H9 (cell line): ENCODE data around the gene STOX2. TPM values are rescaled to one million over a fixed set of nuclear protein-coding genes. Genes with fewer than 3 reads are reported as not detected.

Source experiments
- DNase-seq: peaks from one replicate; pipeline ENCODE4 v3.0.0-alpha.2; 2017
- H2AFZ ChIP-seq: one replicate; pipeline ENCODE4 v1.6.1; 2013; ENCODE audit warnings: mild to moderate bottlenecking, low read length, control low read depth, moderate library complexity
- H2AK5ac ChIP-seq: 2 replicates; pipeline ENCODE4 v1.6.1; 2013; ENCODE audit warnings: low read length, control low read depth, mixed read lengths; ENCODE audit not compliant: insufficient read length
- H2BK120ac ChIP-seq: one replicate; pipeline ENCODE4 v1.6.1; 2013; ENCODE audit warnings: low read depth, mild to moderate bottlenecking, low read length, control low read depth, inconsistent platforms; ENCODE audit not compliant: poor library complexity, severe bottlenecking
- H2BK12ac ChIP-seq: 2 replicates; pipeline ENCODE4 v1.6.1; 2013; ENCODE audit warnings: low read length, control low read depth, mixed read lengths, low read depth; ENCODE audit not compliant: insufficient read length
- H2BK15ac ChIP-seq: 2 replicates; pipeline ENCODE4 v1.6.1; 2013; ENCODE audit warnings: low read depth, low read length, control low read depth
- H2BK20ac ChIP-seq: one replicate; pipeline ENCODE4 v1.6.1; 2013; ENCODE audit warnings: low read depth, mild to moderate bottlenecking, low read length, control low read depth, inconsistent platforms; ENCODE audit not compliant: poor library complexity, severe bottlenecking
- H2BK5ac ChIP-seq: 2 replicates; pipeline ENCODE4 v1.6.1; 2013; ENCODE audit warnings: low read length, control low read depth, mixed read lengths; ENCODE audit not compliant: insufficient read length
- H3K14ac ChIP-seq: 2 replicates; pipeline ENCODE4 v1.6.1; 2013; ENCODE audit warnings: low read length, control low read depth; ENCODE audit not compliant: insufficient read depth
- H3K18ac ChIP-seq: 2 replicates; pipeline ENCODE4 v1.6.1; 2013; ENCODE audit warnings: low read depth, mild to moderate bottlenecking, mixed read lengths, low read length, control low read depth; ENCODE audit not compliant: insufficient read length
- H3K23ac ChIP-seq: 2 replicates; pipeline ENCODE4 v1.6.1; 2013; ENCODE audit warnings: low read length, control low read depth, mixed read lengths, low read depth; ENCODE audit not compliant: insufficient read length
- H3K23me2 ChIP-seq: 2 replicates; pipeline ENCODE4 v1.6.1; 2013; ENCODE audit warnings: low read depth, mild to moderate bottlenecking, mixed read lengths, low read length, control low read depth; ENCODE audit not compliant: insufficient read length, poor library complexity, severe bottlenecking
- H3K27ac ChIP-seq: 2 replicates; pipeline ENCODE4 v1.5.1; 2013; ENCODE audit warnings: low read length, control low read depth, mixed read lengths, low read depth; ENCODE audit not compliant: insufficient read length
- H3K27me3 ChIP-seq: 2 replicates; pipeline ENCODE4 v1.6.1; 2013; ENCODE audit warnings: low read length, control low read depth, inconsistent platforms; ENCODE audit not compliant: insufficient read depth
- H3K4ac ChIP-seq: 2 replicates; pipeline ENCODE4 v1.6.1; 2013; ENCODE audit warnings: low read depth, mild to moderate bottlenecking, control low read depth, inconsistent platforms, low read length, moderate library complexity
- H3K4me1 ChIP-seq: 2 replicates; pipeline ENCODE4 v1.6.1; 2013; ENCODE audit warnings: low read length, control low read depth, inconsistent platforms; ENCODE audit not compliant: insufficient read depth
- H3K4me2 ChIP-seq: 2 replicates; pipeline ENCODE4 v1.6.1; 2013; ENCODE audit warnings: low read length, control low read depth, mixed read lengths; ENCODE audit not compliant: insufficient read length, insufficient read depth
- H3K56ac ChIP-seq: 2 replicates; pipeline ENCODE4 v1.6.1; 2013; ENCODE audit warnings: low read depth, mild to moderate bottlenecking, mixed read lengths, low read length, control low read depth; ENCODE audit not compliant: insufficient read length
- H3K79me1 ChIP-seq: 2 replicates; pipeline ENCODE4 v1.6.1; 2013; ENCODE audit warnings: low read depth, mild to moderate bottlenecking, moderate library complexity, low read length, control low read depth, inconsistent platforms; ENCODE audit not compliant: insufficient read depth, poor library complexity, severe bottlenecking
- H3K79me2 ChIP-seq: 2 replicates; pipeline ENCODE4 v1.6.1; 2013; ENCODE audit warnings: low read length, control low read depth, inconsistent platforms; ENCODE audit not compliant: insufficient read depth
- H3K9ac ChIP-seq: 2 replicates; pipeline ENCODE4 v1.6.1; 2013; ENCODE audit warnings: low read length, control low read depth, mixed read lengths; ENCODE audit not compliant: insufficient read length; ENCODE audit errors: extremely low read depth
- H3K9me3 ChIP-seq: one replicate; pipeline ENCODE4 v1.6.1; 2013; ENCODE audit warnings: low read depth, low read length, inconsistent platforms; ENCODE audit not compliant: control insufficient read depth
- H3T11ph ChIP-seq: one replicate; pipeline ENCODE4 v1.6.1; 2013; ENCODE audit warnings: mild to moderate bottlenecking, low read length, control low read depth, inconsistent platforms
- H4K20me1 ChIP-seq: one replicate; pipeline ENCODE4 v1.6.1; 2013; ENCODE audit not compliant: control insufficient read depth, insufficient read length, insufficient read depth
- H4K5ac ChIP-seq: 2 replicates; pipeline ENCODE4 v1.6.1; 2013; ENCODE audit warnings: low read depth, mild to moderate bottlenecking, mixed read lengths, low read length, control low read depth; ENCODE audit not compliant: insufficient read length
- H4K8ac ChIP-seq: replicated peaks from 2 replicates; pipeline ENCODE4 v1.6.1; 2013; ENCODE audit warnings: low read length, control low read depth, mixed read lengths, low read depth; ENCODE audit not compliant: insufficient read length
- H4K91ac ChIP-seq: 2 replicates; pipeline ENCODE4 v1.6.1; 2013; ENCODE audit warnings: low read depth, mild to moderate bottlenecking, moderate library complexity, mixed read lengths, low read length, control low read depth; ENCODE audit not compliant: insufficient read length
- H3K27ac Mint-ChIP-seq, 3 experiments: 2 replicates in 2 of 3; 3 replicates in 1 of 3; pipeline ENCODE4 v1.8.0; 2020 to 2021; ENCODE audit warnings: mixed read lengths in 3 of 3, mild to moderate bottlenecking in 1 of 3, moderate library complexity in 1 of 3
- H3K27me3 Mint-ChIP-seq: 2 replicates; pipeline ENCODE4 v1.8.0; 2021; ENCODE audit warnings: low read depth, mild to moderate bottlenecking, moderate library complexity, mixed read lengths
- H3K36me3 Mint-ChIP-seq, 3 experiments: 2 replicates in 2 of 3; 3 replicates in 1 of 3; pipeline ENCODE4 v1.8.0; 2020 to 2021; ENCODE audit warnings: low read depth in 3 of 3, mixed read lengths in 3 of 3; ENCODE audit not compliant: insufficient read depth in 1 of 3
- H3K4me1 Mint-ChIP-seq, 2 experiments: 2 replicates each; pipeline ENCODE4 v1.8.0; 2020; ENCODE audit warnings: mixed read lengths in 2 of 2
- H3K4me3 Mint-ChIP-seq, 2 experiments: 2 replicates in 1 of 2; 3 replicates in 1 of 2; pipeline ENCODE4 v1.8.0; 2020 to 2021; ENCODE audit warnings: mild to moderate bottlenecking in 2 of 2, mixed read lengths in 2 of 2, moderate library complexity in 1 of 2
- H3K9me3 Mint-ChIP-seq, 2 experiments: 2 replicates in 1 of 2; 3 replicates in 1 of 2; pipeline ENCODE4 v1.8.0; 2020; ENCODE audit warnings: mild to moderate bottlenecking in 2 of 2, mixed read lengths in 2 of 2, moderate library complexity in 1 of 2
- CTCF ChIP-seq: fragments of 200-600 bp; sonication (generic); conservative IDR thresholded peaks from 3 replicates; pipeline ENCODE4 v1.8.0; 2021; ENCODE audit warnings: antibody characterized with exemption, mild to moderate bottlenecking
- WGBS: extraction: QIAGEN DNeasy Blood & Tissue Kit; methylation state at CpG from one replicate; pipeline ENCODE4 v1.1.7; 2013; ENCODE audit warnings: missing lambda C conversion rate, low lambda C conversion rate, mixed read lengths; ENCODE audit not compliant: insufficient read length; ENCODE audit errors: extremely low coverage; 5-methylcytosine and 5-hydroxymethylcytosine counted together
- total RNA-seq: library from RNA; stranded (reverse); gene quantifications from 2 replicates; pipeline ENCODE4 v1.2.1, GENCODE V29; 2021

STOX2 gene
- total RNA-seq, 1 experiment from 2014 or later = 28.2 TPM

GRCh38 chr4:184022679-184023383 is 117.7 kb downstream of the STOX2 start:
- no peaks in the 10 kb centered on the region for H3K9me3 Mint-ChIP-seq
- Histone ChIP-seq H3K27me3 (no peaks in the 10 kb centered on the region), H4K5ac (no peak overlapping the region), H3K9me3 (no peaks in the 10 kb centered on the region), H3K4me2 (no peak overlapping the region), H3K23ac (no peak overlapping the region), H4K20me1 (no peaks in the 10 kb centered on the region), H2AFZ (no peak overlapping the region), H3K27ac (no peak overlapping the region), H3K56ac (no peak overlapping the region), H2BK12ac (no peak overlapping the region), H3K18ac (no peak overlapping the region), H3K79me2 (no peaks in the 10 kb centered on the region), H3K4ac (no peak overlapping the region), H3T11ph (no peak overlapping the region), H2BK15ac (no peak overlapping the region), H3K79me1 (no peaks in the 10 kb centered on the region), H2AK5ac (no peak overlapping the region), H4K91ac (no peak overlapping the region), H3K14ac (no peak overlapping the region), H4K8ac (no peak overlapping the region), H2BK120ac (no peak overlapping the region), H3K4me1 (no peaks in the 10 kb centered on the region; the same call in 1 of the 2 replicates), H3K9ac (no peak overlapping the region), H2BK20ac (no peak overlapping the region), H2BK5ac (no peak overlapping the region), H3K23me2 (no peaks in the 10 kb centered on the region)
- H3K27me3 Mint-ChIP-seq = no peaks in the 10 kb centered on the region
- peaks cover 0 to 3% (median 0%) of the 10 kb centered on the region in 3 experiments; a peak in 3 of 7 replicates for H3K36me3 Mint-ChIP-seq
- no peak for DNase-seq
- no CpG with 5 or more reads among the region's 9 CpGs for WGBS
- H3K27ac Mint-ChIP-seq = no peak overlapping the region
- peaks cover 12% of the 10 kb centered on the region in 2 experiments for H3K4me1 Mint-ChIP-seq
- TF ChIP-seq CTCF = no peak
- H3K4me3 Mint-ChIP-seq = no peak overlapping the region
